ENCODE results near the gene PIH1D1.

The PIH1D1 gene

GRCh38 chr19:49440439-49441209 is 11.0 kb downstream of the PIH1D1 start:
- FAIRE-seq (no peak), DNase-seq (ENCODE audit: insufficient read length, low spot score) (no peak)
- TF ChIP-seq POLR2A (IDR thresholded peaks at IDR 0.05; ENCODE audit: low read depth, low read length): no peak

GRCh38 chr19:49439836-49440235 is 11.8 kb downstream of the PIH1D1 start:
- DNase-seq (ENCODE audit: insufficient read length, low spot score) (no peak), FAIRE-seq (no peak)
- TF ChIP-seq POLR2A (IDR thresholded peaks at IDR 0.05; ENCODE audit: low read depth, low read length): no peak

- TF ChIP-seq POLR2A (IDR thresholded peaks at IDR 0.05; ENCODE audit: low read depth, low read length): no peak
- FAIRE-seq (no peak), DNase-seq (ENCODE audit: insufficient read length, low spot score) (no peak)
Observed at GRCh38 chr19:49438261-49438660, 13.4 kb downstream of the PIH1D1 start.

GRCh38 chr19:49437231-49437630 is 14.4 kb downstream of the PIH1D1 start:
- DNase-seq (ENCODE audit: insufficient read length, low spot score) (no peak), FAIRE-seq (no peak)
- no peak for TF ChIP-seq POLR2A (IDR thresholded peaks at IDR 0.05; ENCODE audit: low read depth, low read length)

- no peak for TF ChIP-seq POLR2A (IDR thresholded peaks at IDR 0.05; ENCODE audit: low read depth, low read length)
- DNase-seq (ENCODE audit: insufficient read length, low spot score) (no peak), FAIRE-seq (no peak)
Observed at GRCh38 chr19:49436381-49437017, 15.1 kb downstream of the PIH1D1 start.

- TF ChIP-seq POLR2A (IDR thresholded peaks at IDR 0.05; ENCODE audit: low read depth, low read length): no peak
- FAIRE-seq: no peak
- DNase-seq (ENCODE audit: insufficient read length, low spot score): no peak
Observed at GRCh38 chr19:49435670-49436069, 15.9 kb downstream of the PIH1D1 start.

- DNase-seq (ENCODE audit: insufficient read length, low spot score) (no peak), FAIRE-seq (no peak)
- TF ChIP-seq POLR2A (IDR thresholded peaks at IDR 0.05; ENCODE audit: low read depth, low read length): no peak
Observed at GRCh38 chr19:49434907-49435583, 16.6 kb downstream of the PIH1D1 start.

GRCh38 chr19:49433240-49433901 is 18.2 kb downstream of the PIH1D1 start:
- DNase-seq (ENCODE audit: insufficient read length, low spot score) (no peak), FAIRE-seq (no peak)
- TF ChIP-seq POLR2A (IDR thresholded peaks at IDR 0.05; ENCODE audit: low read depth, low read length): no peak

- FAIRE-seq (no peak), DNase-seq (ENCODE audit: insufficient read length, low spot score) (no peak)
- no peak for TF ChIP-seq POLR2A (IDR thresholded peaks at IDR 0.05; ENCODE audit: low read depth, low read length)
Observed at GRCh38 chr19:49432141-49433073, 19.2 kb downstream of the PIH1D1 start.

GRCh38 chr19:49431330-49431749 is 20.3 kb downstream of the PIH1D1 start:
- DNase-seq (ENCODE audit: insufficient read length, low spot score): no peak
- FAIRE-seq: no peak

GRCh38 chr19:49430678-49431329 is 20.8 kb downstream of the PIH1D1 start:
- DNase-seq (ENCODE audit: insufficient read length, low spot score) (no peak), FAIRE-seq (no peak)
- no peak for TF ChIP-seq POLR2A (IDR thresholded peaks at IDR 0.05; ENCODE audit: low read depth, low read length)

More at GRCh38 chr19:49431330-49431749, 20.3 kb downstream of the PIH1D1 start:
- no peak for TF ChIP-seq POLR2A (IDR thresholded peaks at IDR 0.05; ENCODE audit: low read depth, low read length)

- DNase-seq (ENCODE audit: insufficient read length, low spot score): no peak
- no peak for FAIRE-seq
- no peak for TF ChIP-seq POLR2A (IDR thresholded peaks at IDR 0.05; ENCODE audit: low read depth, low read length)
Observed at GRCh38 chr19:49430172-49430677, 21.4 kb downstream of the PIH1D1 start.

Data from H54 (cell line).